ENCODE results near the gene MCC.
A peak's percentile ranks its signal among the peaks of the same experiment; 100 is the strongest.

Gene MCC

DNA sequence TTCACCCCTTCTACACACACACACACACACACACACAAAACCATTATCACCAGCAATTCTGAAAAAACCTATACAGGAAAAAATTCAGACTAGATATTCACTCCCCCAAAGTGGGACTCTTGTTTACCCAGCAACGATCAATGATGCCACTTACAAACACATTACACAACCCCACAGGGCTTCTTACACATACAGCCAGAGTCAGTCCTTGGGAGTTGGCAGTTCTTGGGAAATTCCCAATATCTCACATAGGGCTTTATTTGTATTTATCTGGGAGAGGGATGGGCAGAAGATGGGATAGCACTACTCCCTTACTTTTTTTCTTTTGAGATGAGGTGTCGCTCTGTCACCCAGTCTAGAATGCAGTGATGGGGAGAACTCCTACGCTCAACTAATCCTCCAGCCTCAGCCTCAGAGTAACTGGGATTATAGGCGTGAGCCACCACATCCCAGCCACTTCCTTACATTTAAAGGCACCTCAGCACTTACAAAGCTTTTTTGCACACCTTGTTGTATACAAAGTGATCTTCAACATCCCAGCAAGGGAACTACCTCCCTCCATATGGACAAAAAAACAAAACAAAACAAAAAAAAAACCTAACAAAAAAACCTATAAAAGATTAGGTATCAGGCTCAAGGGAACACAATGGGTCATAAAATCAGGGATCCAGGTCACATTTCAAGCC is 221.9 kb downstream of the MCC start:
- TF ChIP-seq, protein P1, sequence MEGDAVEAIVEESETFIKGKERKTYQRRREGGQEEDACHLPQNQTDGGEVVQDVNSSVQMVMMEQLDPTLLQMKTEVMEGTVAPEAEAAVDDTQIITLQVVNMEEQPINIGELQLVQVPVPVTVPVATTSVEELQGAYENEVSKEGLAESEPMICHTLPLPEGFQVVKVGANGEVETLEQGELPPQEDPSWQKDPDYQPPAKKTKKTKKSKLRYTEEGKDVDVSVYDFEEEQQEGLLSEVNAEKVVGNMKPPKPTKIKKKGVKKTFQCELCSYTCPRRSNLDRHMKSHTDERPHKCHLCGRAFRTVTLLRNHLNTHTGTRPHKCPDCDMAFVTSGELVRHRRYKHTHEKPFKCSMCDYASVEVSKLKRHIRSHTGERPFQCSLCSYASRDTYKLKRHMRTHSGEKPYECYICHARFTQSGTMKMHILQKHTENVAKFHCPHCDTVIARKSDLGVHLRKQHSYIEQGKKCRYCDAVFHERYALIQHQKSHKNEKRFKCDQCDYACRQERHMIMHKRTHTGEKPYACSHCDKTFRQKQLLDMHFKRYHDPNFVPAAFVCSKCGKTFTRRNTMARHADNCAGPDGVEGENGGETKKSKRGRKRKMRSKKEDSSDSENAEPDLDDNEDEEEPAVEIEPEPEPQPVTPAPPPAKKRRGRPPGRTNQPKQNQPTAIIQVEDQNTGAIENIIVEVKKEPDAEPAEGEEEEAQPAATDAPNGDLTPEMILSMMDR (conservative IDR thresholded peaks at IDR 0.05) = no peak
- no peak overlapping the region for H3K27ac ChIP-seq

DNA sequence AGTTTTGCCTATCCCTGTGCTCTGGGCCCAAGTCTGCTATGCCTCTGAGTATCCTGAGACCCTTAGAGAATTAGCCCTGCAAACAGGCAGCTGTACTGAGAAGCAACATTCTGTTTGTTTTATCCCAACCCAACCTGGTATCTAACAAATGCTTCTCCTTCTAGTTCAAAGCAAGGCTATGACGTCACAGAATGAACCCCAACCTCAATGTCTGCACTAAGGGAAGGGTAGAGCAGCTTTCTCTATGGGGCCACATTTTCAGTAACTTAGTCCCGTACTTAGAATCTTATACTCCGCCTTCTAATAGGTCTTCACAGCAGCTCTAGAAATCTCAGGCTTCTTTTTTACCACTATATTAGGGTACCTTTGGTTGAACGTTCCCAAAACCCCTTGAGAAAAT is 223.1 kb downstream of the MCC start:
- no peak overlapping the region for H3K27ac ChIP-seq
- TF ChIP-seq, protein P1 (conservative IDR thresholded peaks at IDR 0.05) = no peak

DNA sequence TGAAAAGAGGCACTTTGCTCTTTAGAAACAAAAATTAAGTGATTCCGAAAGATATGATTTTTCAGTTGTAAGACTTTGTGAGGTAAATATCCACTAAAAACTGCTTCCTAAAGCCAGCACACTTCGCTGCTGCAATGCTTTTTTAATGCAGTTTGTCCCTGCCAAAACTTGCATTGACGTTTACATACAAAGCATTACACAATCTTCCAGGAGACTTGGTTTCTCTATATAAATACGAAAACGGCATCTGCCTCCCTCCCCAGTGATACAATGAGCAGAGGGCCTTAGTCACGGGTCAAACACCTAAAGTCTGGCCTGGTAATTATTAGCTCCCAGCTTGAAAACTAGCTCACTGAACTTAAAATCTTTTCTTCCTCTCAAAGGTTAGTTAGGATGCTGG is 224.2 kb downstream of the MCC start:
- no peak overlapping the region for H3K27ac ChIP-seq
- TF ChIP-seq, protein P1 (conservative IDR thresholded peaks at IDR 0.05) = no peak

DNA sequence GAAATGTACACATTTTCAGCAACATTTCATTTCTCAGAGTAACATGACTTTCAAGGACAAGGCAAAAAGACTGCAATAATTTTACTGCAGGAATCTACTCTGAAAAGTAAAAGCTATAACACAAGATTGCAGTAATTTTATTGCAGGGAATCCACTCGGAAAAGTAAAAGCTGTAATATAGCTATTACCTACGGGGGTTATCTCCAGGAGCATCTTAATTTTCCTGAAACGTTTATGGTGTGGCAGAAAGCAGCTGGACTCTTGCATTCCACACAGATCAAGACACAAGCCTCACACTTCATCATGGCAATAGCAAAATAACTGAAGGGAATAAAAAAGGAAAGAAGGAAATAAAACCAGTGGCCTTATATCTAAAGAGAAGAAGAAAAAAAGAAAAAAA is 224.7 kb downstream of the MCC start:
- H3K27ac ChIP-seq = no peak overlapping the region
- TF ChIP-seq, protein P1 (conservative IDR thresholded peaks at IDR 0.05) = no peak

DNA sequence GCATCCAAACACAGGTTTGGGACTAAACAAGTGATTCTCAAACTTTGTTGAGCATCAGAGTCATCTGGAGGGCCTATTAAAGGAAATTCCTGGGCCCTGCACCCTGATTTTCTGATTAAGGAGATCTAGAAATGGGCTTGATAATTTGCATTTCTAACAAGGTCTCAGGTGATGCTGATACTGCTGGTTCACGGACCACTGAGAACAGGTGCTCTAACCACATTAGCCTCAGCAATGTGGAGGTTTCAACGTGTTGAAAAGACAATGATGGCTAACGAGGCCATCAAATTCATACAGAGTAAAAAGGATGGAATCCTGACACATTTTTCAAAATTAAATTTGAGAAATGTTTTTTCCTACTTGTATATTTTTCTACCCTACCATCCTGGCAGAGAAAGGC is 225.6 kb downstream of the MCC start:
- H3K27ac ChIP-seq = no peak overlapping the region

DNA sequence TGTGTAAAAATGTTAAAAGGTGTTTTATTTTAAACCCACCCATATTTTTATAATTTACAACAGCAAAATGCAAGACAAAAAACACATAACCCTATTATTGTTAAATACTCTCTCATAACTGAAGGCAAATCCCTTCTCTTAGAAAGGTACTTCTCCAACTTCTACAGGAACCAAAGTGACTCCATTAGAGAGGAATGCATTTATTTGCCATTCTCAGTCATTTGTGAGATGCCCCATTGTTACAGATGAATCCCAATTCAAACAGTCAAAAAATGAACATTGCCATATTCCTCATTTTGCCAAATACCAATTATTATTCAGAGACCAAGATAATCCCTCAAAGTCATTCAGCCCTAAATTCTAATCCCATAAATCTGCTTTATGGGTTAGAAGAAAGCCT is 229.2 kb downstream of the MCC start:
- H3K27ac ChIP-seq = no peak overlapping the region
- TF ChIP-seq, protein P1 (conservative IDR thresholded peaks at IDR 0.05) = no peak

More for the DNA sequence above, 225.6 kb downstream of the MCC start:
- TF ChIP-seq, protein P1 (conservative IDR thresholded peaks at IDR 0.05) = no peak

DNA sequence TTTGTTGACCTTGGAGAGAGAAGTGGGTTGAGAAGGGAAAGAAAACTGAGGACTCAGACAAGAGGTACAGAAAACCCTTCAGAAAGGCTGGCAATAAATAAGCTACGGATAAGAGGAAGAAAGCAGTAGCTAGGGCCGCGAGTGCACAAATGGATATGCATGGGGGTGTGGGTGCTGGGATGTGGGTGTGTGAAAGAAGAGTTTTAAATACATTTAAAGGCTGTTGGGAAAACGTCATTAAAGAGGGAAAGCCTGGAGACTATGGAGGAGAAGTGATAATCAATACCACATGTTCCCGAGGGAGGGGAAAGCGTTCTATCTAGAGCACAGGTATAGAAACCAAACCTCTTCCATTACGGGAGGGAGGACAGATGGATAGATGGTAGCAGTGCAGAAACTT is 230.7 kb downstream of the MCC start:
- TF ChIP-seq, protein P1 (conservative IDR thresholded peaks at IDR 0.05) = no peak
- H3K27ac ChIP-seq = peak overlapping the region; percentile 37; the same call in 1 of the 2 replicates
